OCI-LY7 (cell line): Measurements from ENCODE around the gene CEACAM1.

ENCODE experiments used
- EZH2phosphoT487 ChIP-seq: fragments of 200-600 bp; sonication (generic); IDR thresholded peaks from 2 replicates; pipeline ENCODE4 v1.6.1; 2018; ENCODE audit warnings: low read depth, borderline replicate concordance, mild to moderate bottlenecking, mixed run types, antibody characterized with exemption, low read length, moderate library complexity, mixed read lengths
- TF ChIP-seq, protein P1 (sequence below): fragments of 200-600 bp; sonication (generic); conservative IDR thresholded peaks from 2 replicates; pipeline ENCODE4 v1.5.1; 2014; ENCODE audit warnings: mild to moderate bottlenecking, antibody characterized with exemption, low read length, moderate library complexity, mixed read lengths

DNA sequence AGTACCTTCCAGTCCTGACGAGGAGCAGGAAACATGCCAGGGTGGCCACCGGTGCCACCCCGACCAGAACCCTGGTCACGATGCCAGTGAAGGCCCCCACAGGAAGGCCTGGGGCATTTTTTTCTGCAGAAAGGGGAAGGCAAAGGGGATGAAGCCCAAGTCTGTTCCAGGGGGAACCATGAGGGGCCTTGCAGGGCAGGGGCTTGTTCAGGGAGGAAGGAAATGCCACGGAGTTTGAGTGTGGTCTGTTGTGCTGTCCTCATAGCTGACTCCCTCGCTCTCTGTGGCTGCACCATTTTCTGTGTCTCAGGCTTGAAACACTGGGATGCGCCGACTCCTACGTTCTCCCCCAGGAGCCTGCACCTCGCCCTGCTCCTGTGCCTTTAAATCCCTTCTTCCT, 27.5 kb upstream of the CEACAM1 start:
- TF ChIP-seq, protein P1, sequence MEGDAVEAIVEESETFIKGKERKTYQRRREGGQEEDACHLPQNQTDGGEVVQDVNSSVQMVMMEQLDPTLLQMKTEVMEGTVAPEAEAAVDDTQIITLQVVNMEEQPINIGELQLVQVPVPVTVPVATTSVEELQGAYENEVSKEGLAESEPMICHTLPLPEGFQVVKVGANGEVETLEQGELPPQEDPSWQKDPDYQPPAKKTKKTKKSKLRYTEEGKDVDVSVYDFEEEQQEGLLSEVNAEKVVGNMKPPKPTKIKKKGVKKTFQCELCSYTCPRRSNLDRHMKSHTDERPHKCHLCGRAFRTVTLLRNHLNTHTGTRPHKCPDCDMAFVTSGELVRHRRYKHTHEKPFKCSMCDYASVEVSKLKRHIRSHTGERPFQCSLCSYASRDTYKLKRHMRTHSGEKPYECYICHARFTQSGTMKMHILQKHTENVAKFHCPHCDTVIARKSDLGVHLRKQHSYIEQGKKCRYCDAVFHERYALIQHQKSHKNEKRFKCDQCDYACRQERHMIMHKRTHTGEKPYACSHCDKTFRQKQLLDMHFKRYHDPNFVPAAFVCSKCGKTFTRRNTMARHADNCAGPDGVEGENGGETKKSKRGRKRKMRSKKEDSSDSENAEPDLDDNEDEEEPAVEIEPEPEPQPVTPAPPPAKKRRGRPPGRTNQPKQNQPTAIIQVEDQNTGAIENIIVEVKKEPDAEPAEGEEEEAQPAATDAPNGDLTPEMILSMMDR: no peak
- no peak for TF ChIP-seq EZH2phosphoT487
